ENCODE measurements around the gene CHRM5.
"Not testable (repeated sequence)": the region's sequence is repeated elsewhere in the genome, so short reads cannot be mapped to it uniquely, and the experiment has no call there.

Gene CHRM5

GRCh38 chr15:34043391-34043790, 75.1 kb downstream of the CHRM5 start:
- DNase-seq (ENCODE audit: low read depth) = no peak

DNA sequence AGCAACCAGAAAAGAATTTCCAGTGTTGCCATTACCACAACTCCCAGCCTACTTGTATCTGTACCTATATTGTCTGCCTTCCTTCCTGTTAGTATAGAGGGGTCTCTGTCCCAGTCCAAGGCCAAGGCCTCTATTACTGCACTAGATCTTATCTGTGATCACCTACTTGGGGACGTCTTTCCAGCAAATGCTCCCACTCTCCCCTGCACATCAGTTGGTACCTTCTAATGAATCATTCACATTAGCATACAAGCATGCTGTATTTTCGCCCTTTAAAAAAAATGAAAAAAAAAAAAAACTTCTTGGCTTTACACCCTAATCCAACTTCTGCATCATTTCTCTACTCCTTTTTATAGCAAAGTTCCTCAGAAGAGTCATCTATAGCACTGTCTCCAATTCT, 75.5 kb downstream of the CHRM5 start:
- no peak for DNase-seq (ENCODE audit: low read depth)

- DNase-seq (ENCODE audit: low read depth) = no peak
Observed at GRCh38 chr15:34046471-34047145, 78.3 kb downstream of the CHRM5 start.

- no peak for DNase-seq (ENCODE audit: low read depth)
Observed at GRCh38 chr15:34047893-34048775, 79.8 kb downstream of the CHRM5 start.

- peak; percentile 56 for DNase-seq (ENCODE audit: low read depth)
Observed at GRCh38 chr15:34049112-34049511, 80.8 kb downstream of the CHRM5 start.

DNA sequence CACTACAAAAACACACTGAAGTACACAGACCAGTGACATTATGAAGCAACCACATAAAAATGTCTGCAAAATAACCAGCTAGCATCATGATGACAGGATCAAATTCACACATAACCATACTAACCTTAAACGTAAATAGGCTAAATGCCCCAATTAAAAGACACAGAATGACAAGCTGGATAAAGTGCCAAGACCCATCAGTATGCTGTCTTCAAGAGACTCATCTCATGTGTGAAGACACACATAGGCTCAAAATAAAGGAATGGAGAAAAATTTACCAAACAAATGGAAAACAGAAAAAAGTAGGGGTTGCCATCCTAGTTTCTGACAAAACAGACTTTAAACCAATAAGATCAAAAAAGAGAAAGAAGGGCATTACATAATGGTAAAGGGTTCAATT, 82.1 kb downstream of the CHRM5 start:
- not testable (repeated sequence) for DNase-seq (ENCODE audit: low read depth)

DNA sequence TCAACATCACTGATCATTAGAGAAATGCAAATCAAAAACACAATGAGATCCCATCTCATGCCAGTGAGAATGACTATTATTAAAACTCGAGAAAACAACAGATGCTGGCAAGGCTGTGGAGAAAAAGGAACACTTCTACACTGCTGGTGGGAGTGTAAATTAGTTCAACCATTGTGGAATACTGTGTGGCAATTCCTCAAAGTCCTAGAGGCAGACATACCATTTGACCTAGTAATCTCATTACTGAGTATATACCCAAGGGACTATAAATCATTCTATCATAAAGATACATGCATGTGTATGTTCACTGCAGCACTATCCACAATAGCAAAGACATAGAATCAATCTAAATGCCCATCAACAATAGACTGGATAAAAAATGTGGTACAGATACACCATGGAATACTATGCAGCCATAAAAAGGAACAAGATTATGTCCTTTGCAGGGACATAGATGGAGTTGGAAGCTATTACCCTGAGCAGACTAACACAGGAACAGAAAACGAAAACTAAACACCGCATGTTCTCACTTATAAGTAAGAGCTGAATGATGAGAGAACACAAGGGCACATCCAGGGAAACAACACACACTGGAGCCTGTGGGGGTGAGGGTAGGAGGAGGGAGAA, 85.9 kb downstream of the CHRM5 start:
- no peak for DNase-seq (ENCODE audit: low read depth)

DNA sequence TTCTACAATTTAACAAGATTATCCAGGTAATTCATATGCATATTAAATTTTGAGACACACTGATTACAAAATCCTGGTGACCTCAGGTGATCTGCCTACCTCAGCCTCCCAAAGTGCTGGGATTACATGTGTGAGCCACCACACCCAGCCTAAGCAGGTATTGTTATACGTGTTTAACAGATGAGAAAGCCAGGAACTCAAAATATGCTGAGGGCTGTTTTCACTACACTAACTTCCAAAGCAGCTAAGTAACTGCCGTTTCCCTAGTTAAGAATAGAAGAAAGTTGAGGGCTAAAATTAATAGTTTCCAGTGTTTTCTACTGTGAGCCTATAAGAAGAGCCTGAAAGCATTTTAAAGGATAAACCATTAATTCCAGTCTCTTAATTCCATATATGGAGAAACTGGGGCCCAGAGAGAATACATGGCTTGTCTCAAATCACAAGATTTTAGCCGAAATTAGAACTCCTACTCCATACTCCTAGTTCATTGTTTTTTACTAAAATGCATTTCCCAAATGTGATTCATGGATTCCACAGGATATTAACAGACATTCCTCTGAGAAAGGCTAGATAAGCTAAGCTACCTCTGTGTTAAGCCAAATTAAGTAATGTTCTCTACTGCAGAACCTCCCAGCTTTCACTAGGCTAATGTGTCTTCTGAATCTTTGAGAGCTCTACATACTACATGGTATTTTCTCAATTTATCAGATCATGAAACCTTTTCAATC, 87.7 kb downstream of the CHRM5 start:
- DNase-seq (ENCODE audit: low read depth) = no peak

DNA sequence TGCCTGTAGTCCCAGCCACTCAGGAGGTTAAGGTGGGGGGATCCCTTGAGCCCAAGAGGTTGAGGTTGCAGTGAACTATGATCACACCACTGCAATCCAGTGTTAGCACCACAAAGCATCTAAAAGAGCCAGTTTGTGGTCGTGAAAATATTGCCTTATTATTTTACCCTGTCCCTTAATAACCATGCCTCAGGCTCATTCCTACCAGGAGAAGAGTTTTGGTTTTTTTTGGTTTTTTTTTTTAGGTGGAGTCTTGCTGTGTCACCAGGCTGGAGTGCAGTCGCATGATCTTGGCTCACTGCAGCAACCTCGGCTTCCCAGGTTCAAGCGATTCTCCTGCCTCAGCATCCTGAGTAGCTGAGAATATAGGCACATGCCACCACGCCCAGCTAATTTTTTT, 88.6 kb downstream of the CHRM5 start:
- DNase-seq (ENCODE audit: low read depth) = no peak

DNA sequence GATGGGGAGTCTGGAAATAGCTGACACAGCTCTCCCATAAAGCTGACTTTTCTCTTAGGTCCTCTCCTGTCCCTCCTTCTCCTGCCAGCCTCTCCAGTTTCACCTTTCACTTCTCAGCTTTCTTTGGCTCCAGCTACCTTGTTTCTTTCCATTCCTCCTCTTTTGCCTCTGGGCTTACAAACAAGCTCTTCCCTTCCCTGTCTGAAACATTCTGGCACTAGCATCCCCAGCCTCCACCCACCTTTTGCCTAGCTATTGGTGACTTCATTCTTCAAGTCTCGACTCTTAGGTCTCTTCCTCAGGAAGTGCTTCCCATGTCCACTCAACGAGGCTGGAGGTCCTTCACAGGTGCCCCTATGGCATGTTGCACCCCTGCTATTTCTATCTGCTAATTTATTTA, 91.2 kb downstream of the CHRM5 start:
- no peak for DNase-seq (ENCODE audit: low read depth)

DNA sequence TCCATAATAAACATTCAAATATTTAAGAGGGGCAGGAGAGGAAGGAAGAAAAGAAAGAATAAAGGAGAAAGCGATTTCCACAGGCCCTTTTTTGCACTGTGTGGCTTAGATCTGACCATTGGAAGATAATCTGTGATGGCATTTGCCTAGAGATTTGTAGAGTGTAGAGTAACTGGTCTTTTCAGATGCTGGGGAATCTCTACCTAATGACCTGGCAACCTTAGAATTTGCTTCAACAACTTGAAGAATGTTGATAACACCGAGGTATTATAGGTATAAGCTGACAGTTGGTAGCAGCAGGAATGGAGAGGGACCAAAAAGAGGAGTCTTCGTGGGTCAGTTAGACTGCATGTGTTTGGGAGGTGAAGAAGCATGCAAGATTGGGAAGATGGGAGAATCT, 91.6 kb downstream of the CHRM5 start:
- no peak for DNase-seq (ENCODE audit: low read depth)

DNA sequence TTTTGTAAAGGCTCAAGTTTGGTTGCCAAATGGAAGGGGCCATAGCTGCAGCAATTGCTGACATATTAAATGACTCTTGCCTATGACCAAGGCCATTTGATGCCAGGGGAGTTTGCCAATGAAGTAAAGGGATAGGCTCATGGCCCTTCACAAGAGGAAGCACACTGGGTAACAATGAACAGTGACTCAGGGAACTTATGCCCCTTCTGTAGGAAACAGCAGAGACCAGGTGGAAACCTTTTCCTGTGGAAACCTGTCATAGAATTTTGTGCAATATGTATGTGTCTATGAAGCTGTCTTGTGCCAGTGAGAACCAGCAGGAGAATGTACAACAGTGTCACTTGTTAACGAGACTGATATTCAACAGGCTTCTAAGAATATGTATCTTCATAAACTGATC, 96.1 kb downstream of the CHRM5 start:
- no peak for DNase-seq (ENCODE audit: low read depth)

GRCh38 chr15:34065261-34065660, 97.0 kb downstream of the CHRM5 start:
- no peak for DNase-seq (ENCODE audit: low read depth)

DNA sequence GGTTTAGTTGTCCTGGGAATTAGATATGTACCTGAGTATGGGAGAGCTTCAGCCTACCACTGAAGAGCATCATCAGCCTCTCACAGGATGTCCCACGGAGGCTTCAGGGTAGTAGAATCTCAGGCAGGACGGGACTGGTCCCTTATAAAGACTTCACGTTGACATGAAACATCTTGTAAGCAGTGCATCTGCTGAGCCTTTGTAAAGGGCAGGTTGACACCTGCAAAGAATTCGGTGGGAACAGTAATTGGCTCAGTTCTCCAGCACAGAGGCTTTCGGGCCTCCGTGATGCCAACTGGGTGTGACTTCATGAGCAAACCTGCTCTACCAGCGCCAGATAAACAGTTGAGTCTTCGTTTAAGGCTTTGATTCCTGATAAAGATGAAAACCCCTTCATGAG, 97.6 kb downstream of the CHRM5 start:
- DNase-seq (ENCODE audit: low read depth) = no peak

DNA sequence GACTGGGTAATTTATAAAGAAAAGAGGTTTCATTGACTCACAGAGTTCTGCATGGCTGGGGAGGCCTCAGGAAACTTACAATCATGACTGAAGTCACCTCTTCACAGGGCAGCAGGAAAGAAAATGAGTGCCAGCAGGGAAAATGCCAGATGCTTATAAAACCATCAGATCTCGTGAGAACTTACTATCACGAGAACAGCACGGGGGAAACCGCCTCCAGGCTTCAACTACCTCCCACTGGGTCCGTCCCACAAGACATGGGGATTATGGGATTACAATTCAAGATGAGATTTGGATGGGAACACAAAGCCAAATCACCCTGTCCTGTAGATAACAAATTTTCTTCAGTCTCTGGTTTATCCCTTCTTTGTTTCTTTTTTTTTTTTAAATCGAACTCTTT, 101.7 kb downstream of the CHRM5 start:
- DNase-seq (ENCODE audit: low read depth) = no peak

DNA sequence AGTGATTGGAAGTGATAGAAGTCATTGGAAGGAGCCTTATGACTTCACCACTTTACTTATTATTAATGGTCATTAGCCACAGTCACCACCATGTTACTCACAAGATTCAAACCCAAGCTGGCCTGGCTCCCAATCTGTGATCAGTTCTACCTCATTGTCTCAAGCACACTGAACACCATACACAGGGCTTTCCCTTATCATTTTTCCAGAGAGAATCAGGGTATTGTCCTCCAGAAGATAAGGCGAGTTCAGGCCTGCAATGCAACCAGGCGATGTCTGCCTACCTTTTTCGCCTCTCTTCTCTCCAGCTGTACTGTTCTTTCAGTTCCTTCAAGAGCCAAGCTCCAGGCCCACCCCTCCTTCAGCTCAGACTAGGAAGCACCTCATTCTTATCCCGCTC, 108.5 kb downstream of the CHRM5 start:
- DNase-seq (ENCODE audit: low read depth) = no peak

DNA sequence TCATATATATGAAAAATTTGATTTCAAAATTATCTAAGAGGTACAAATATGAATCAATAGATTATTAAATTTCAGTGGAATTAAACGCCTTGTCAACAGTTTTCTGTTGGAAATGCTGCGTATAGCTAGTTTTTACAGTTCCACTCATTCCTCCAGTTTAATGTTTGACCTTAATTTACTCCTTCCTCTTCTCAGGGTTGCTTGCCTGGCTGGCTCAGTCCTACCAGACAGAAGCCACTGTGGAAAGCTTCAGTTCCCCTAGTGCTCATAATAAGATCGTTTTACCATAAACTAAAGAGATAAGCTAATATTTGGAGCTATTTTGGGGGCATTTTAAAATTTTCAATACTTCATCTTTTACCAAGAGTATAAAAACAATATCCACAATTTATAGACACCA, 110.6 kb downstream of the CHRM5 start:
- no peak for DNase-seq (ENCODE audit: low read depth)

- DNase-seq (ENCODE audit: low read depth) = no peak
Observed at GRCh38 chr15:34079904-34080303, 111.6 kb downstream of the CHRM5 start.

- DNase-seq (ENCODE audit: low read depth) = peak; percentile 14
Observed at GRCh38 chr15:34084086-34084485, 115.8 kb downstream of the CHRM5 start.

GRCh38 chr15:34085746-34086145, 117.4 kb downstream of the CHRM5 start:
- no peak for DNase-seq (ENCODE audit: low read depth)

GRCh38 chr15:34099914-34100313, 131.6 kb downstream of the CHRM5 start:
- no peak for DNase-seq (ENCODE audit: low read depth)

GRCh38 chr15:34101366-34102174, 133.3 kb downstream of the CHRM5 start, which contains the start of the genes EMC7 and PGBD4:
Gene EMC7 (minus strand): TSS chr15:34101862. CDS start chr15:34101839, 23 bp downstream.
Gene PGBD4 (plus strand): TSS chr15:34102083. CDS start chr15:34102532, 449 bp downstream.
- DNase-seq (ENCODE audit: low read depth) = peak; percentile 99
